Renal pelvis (tissue), 4 donors: ENCODE data around the gene NR2E1. TPM values are rescaled to one million over a fixed set of nuclear protein-coding genes. Genes with fewer than 3 reads are reported as not detected.

Source experiments
- DNase-seq: peaks from one replicate; pipeline ENCODE4 v3.0.0-alpha.2; 2013
- polyA plus RNA-seq, 3 donors: library from polyadenylated mRNA; unstranded; fragments of 120-200 nt; gene quantifications; one replicate each; pipeline ENCODE4 v1.2.1, GENCODE V29; 2013; ENCODE audit not compliant: insufficient read length in 3 of 3

The NR2E1 gene
- polyA plus RNA-seq, 3 donors = not detected

DNA sequence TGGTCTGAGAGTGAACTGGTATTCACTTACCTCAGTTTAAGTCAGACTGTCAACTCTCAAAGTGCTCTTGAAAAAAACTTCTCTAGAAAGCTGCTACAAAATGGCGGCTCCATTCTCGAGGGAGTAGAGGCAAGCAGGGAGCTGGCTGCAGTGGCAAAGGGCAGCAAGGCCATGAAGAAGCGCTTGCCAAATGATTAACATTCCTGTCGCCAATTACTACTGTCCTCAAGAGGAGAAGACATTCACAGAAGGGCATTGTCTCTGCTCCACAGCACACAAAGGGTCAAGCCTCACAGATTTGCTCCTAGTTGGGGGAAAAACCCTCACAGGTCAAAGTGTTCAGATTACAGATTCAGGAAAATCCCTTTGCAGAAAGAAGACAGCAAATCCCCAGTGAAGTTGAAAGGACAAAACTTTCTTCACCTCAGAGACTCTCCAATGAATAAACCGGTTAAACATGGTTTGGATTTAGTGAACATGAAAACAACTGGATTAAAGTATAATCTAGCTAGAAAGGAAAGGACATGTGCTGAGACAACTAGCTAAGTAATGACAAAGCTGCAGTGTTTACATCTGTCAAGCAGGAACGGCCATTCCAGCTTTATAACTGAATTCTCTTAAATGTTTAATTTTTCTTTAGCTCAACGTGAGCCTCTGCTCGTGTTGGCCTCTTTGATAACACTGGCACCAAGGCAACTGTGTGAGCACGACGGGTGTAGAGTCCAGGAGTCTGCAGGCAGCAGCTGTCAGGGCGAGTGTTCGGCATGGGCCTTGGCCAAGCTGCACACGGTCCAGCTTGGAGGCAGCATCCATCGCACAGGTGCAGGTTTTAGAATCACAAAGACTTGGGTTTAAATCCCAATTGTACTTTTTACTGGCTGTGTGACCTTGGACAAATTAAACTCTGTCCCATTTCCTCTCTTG is 37.6 kb downstream of the NR2E1 start:
- DNase-seq = no peak

- no peak for DNase-seq
Observed at GRCh38 chr6:108207013-108207412, 41.2 kb downstream of the NR2E1 start.

DNA sequence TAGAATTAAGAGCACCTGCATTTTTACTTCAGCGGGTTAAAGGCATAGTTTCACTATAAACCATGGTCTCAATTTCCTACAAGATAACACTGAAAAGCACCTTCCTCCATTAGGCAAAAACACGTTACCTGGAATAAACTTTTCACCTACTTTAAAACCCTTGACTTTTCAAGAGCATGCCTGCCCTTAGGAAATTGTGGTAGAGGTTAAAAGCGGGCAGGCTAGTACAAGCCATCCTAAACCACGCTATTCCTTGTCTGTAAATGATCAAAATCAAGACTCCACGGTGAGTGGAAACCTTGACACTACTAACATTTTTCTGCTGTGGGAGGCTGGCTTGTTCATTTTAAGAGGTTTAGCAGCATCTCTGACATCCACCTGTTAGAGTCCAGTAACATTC is 43.9 kb downstream of the NR2E1 start:
- no peak for DNase-seq

GRCh38 chr6:108210556-108210955 is 44.7 kb downstream of the NR2E1 start:
- DNase-seq = no peak

DNA sequence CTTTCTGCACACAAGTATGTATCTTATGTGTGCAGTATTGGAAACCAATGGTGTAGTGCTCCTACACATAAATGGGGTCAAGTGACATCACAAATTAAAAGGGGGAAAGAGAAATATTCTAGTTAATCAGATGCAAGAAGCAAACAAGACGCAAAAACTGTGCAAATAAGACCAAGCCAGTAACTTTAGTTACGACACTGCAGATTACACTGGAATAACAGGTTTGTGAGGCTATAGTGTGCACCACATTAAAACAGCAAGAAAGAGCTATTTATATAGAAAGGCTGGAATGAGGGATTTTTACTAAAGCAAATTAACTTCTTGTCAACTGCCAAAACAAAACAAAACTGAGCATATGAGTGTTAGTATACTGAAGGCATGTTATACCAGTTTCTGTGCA is 45.8 kb downstream of the NR2E1 start:
- no peak for DNase-seq

DNA sequence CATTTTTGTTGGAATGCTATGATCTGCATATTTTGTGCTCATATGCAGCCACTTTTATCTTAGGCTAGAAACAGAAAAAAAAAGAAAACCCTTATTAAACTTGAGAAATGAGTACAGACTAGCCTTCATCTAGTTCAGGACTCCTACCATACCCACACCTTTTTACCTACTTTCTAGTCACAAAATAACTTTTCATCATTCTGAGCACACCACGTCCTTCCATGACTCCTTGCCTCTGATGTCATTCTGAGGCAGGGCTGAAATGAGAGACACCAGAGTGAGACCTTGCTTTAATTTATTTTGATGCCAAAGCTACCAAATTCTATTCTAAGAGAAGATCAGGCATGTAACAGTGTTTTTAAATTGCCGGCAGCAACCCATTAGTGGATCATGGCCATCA is 56.2 kb downstream of the NR2E1 start:
- no peak for DNase-seq

DNA sequence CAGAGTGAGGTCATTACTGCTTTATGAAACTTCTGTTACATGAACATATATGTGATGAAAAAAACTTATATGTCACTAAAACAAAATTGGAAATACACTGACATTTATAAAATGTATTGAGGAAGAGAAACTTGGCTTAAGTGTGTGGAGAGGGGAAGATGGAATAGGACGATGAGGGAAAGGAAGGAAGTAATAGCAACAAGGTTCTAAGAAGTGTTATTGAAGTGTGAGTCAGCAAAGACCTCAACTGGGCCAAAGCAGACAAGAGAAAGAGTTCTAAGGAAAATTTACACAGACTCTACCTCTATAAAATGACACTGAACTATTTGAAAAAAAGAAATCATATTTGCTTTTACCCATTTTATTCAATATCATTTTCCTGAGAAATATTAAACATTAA is 56.7 kb downstream of the NR2E1 start:
- DNase-seq = no peak

DNA sequence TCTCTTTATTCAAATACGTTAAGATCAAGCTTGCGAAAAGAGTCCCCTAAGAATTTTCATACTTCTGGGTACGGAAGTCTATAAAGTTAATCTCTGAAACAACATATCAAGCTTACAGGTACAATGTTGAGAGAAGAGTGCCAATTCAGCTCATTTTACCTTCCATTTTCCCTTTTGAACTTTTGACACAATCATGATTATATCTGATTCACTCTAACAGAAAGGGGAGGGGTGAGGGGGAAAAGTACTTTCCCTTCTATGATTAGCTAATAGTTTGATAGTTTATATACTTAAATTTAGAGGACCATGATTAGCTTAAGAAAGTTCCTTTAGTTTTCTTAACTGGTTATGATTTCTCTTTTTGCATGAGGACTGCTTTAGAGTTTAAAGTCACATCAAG is 61.5 kb downstream of the NR2E1 start:
- no peak for DNase-seq

- no peak for DNase-seq
Observed at GRCh38 chr6:108228416-108228815, 62.6 kb downstream of the NR2E1 start.

DNA sequence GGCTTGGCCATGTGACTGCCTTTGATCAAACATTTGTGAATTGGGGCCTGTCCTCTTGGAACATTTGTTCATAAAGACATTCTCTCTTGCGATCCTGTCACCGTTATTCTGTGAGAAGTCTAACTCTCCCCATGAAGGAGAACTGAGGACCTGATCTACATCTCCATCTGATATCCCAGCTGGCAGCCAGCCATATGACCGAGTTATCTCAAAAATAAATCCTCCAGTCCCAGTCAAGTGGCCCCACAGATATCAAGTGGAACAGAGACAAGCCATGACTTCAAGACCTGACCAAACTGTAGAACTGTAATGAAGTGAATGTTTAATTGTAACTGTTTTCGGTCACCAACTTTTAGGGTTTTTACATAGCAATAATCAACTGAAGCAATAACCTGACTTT is 69.3 kb downstream of the NR2E1 start:
- no peak for DNase-seq

GRCh38 chr6:108236791-108237190 is 71.0 kb downstream of the NR2E1 start:
- DNase-seq = no peak

DNA sequence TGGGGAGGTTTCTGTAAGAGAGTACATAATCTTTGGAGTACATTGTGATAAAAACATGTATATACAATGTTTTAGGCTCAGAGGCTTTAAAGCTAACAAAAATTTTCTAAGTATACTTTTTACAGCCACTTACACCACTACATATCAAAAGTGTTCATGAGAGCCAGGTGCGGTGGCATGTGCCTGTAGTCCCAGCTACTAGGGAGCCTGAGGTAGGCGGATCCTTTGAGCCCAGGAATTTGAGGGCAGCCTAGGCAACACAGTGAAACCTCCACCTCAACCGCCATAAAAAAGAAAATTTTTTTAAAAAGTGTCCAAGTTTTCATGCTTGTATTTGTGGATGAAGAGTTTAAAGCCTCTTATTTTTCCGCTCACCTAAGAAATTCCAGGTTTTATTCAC is 72.5 kb downstream of the NR2E1 start:
- DNase-seq = no peak

Other genes starting within 250 kb of the NR2E1 start
- 100 to 1,000 TPM in 2 of 3 donors, 10 to 100 TPM in 1; 76.4 to 118 (median 105) TPM for gene SEC63, start 207.8 kb upstream of the NR2E1 start, polyA plus RNA-seq
- 10 to 100 TPM; 23.0 to 25.8 (median 24.3) TPM for gene OSTM1, start 91.3 kb upstream of the NR2E1 start, polyA plus RNA-seq
- gene SNX3, start 95.0 kb downstream of the NR2E1 start, polyA plus RNA-seq = 100 to 1,000 TPM; 184 to 217 (median 186) TPM
- gene AFG1L, start 129.0 kb downstream of the NR2E1 start, polyA plus RNA-seq = 1 to 10 TPM; 7.3 to 8.4 (median 8.3) TPM